Measurements from ENCODE around the gene SRSF4. TPM values are rescaled to one million over a fixed set of nuclear protein-coding genes. Genes with fewer than 3 reads are reported as not detected.

The SRSF4 gene
- total RNA-seq: 48.5 and 60.2 TPM in 2 replicates

GRCh38 chr1:29181413-29182225, at the start of gene SRSF4:
Gene SRSF4 (minus strand): TSS chr1:29181900. CDS start chr1:29181752, 148 bp downstream.

GRCh38 chr1:29230553-29231378, 49.1 kb upstream of the SRSF4 start, which contains the start of gene MECR:
Gene MECR (minus strand): TSS chr1:29230934. CDS start chr1:29230906, 28 bp downstream.

GRCh38 chr1:29123887-29124365, 57.8 kb downstream of the SRSF4 start, which contains the start of gene TMEM200B:
Gene TMEM200B (minus strand): TSS chr1:29123903. CDS start chr1:29121828, 2,075 bp downstream.

Other genes with a start within 250 kb of the SRSF4 start
- 21.0 and 22.8 TPM in 2 replicates for gene TMEM200B, start 58.0 kb downstream of the SRSF4 start, total RNA-seq
- gene MECR, start 49.0 kb upstream of the SRSF4 start, total RNA-seq: 24.1 and 27.4 TPM in 2 replicates
- 19.1 and 22.5 TPM in 2 replicates for gene PTPRU, start 54.6 kb upstream of the SRSF4 start, total RNA-seq

Data from uterine smooth muscle cell (primary cell).